ENCODE data around the gene ZNF385B.
"Not testable (repeated sequence)": the region's sequence is repeated elsewhere in the genome, so short reads cannot be mapped to it uniquely, and the experiment has no call there.

Gene ZNF385B

DNA sequence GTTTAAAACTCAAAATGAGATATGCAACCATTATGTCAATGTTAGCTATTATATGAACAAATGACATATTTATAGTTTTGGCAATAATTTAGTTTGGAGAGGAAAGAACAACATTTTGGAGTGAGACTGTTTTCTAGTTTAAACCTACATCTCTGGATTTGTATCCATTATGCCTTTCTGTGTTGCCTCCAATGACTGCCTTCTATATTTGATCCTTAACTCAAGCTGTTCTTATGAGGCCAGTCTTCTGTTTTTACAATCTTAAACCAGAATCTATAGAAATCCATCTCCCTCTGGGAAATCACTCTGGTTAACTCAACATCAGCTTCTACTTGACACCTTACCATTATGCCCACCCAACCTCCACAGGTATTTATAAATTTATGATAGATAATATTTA is 67.5 kb downstream of the ZNF385B start:
- no peak overlapping the region for H3K4me3 ChIP-seq (replicated peaks; ENCODE audit: low read depth, low read length)
- TF ChIP-seq, protein P1, sequence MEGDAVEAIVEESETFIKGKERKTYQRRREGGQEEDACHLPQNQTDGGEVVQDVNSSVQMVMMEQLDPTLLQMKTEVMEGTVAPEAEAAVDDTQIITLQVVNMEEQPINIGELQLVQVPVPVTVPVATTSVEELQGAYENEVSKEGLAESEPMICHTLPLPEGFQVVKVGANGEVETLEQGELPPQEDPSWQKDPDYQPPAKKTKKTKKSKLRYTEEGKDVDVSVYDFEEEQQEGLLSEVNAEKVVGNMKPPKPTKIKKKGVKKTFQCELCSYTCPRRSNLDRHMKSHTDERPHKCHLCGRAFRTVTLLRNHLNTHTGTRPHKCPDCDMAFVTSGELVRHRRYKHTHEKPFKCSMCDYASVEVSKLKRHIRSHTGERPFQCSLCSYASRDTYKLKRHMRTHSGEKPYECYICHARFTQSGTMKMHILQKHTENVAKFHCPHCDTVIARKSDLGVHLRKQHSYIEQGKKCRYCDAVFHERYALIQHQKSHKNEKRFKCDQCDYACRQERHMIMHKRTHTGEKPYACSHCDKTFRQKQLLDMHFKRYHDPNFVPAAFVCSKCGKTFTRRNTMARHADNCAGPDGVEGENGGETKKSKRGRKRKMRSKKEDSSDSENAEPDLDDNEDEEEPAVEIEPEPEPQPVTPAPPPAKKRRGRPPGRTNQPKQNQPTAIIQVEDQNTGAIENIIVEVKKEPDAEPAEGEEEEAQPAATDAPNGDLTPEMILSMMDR (IDR thresholded peaks at IDR 0.05; ENCODE audit: low read length, missing control alignments), result no peak
- DNase-seq (ENCODE audit: low read depth), result no peak

GRCh38 chr2:179793238-179793637 is 68.2 kb downstream of the ZNF385B start:
- TF ChIP-seq, protein P1 (IDR thresholded peaks at IDR 0.05; ENCODE audit: low read length, missing control alignments), result no peak
- no peak for DNase-seq (ENCODE audit: low read depth)
- H3K4me3 ChIP-seq (replicated peaks; ENCODE audit: low read depth, low read length), result no peak overlapping the region

DNA sequence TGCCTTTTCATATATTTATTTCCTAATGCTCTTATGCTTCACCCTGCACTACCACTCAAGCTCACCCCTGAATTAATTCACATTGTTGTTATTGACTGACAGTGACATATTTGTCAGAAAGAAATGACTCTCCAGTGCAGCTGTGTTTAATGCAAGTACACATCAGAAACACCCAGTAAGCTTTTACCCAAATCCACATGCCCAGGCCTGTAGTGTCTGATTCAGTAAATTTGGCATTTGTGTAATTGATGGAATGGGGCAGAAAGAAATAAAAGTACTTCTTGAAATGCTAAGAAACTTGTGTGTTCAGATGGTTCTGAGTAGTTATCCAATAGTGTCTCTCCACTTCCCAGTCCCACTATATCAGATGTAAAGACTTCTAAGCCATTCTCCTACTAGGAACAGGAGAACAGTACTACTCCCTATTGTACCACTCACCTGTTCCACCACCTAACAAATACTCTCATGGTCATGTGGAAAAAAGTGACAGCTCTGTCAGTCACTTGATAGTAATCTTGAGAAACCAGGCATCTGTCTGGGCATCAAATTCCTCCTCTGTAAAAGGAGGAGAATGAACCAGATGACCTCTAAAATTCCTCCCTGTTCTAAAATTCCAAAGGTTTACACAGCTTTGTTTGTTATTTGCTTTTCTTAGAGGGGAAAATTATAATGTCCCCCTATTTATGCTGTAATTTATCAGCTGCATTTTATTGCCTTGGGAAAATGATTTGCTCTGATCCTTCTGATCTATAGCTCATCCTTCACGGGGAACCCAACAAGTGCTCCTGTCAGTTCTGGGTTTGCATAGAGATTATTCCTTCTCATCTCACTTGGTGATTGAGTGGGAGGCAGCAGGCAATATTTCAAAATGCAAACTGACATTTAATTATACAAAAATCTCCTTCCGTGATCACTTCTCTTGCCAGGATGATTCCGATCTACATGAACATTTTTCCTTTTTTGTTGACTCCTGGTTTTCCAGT is 70.9 kb downstream of the ZNF385B start:
- H3K4me3 ChIP-seq (replicated peaks; ENCODE audit: low read depth, low read length), result no peak overlapping the region
- no peak for DNase-seq (ENCODE audit: low read depth)
- TF ChIP-seq, protein P1 (IDR thresholded peaks at IDR 0.05; ENCODE audit: low read length, missing control alignments), result no peak

DNA sequence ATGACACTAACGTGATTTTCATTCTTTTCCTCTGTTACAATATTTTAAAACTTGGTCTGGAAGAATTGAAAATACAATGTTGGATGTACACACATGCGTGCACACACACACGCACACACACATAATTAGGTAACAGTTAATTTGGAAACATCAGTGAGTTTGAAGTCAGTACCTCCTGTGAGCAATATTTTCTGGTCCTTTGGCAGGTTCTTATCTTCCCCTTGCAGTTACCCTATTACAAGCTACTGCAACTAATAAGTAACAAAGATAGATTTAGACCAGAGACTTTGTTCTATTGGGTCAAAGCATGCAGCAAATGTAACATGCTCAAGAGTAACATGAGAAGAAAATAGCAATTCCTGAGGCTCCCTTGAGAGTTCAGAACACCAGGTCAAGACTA is 73.3 kb downstream of the ZNF385B start:
- TF ChIP-seq, protein P1 (IDR thresholded peaks at IDR 0.05; ENCODE audit: low read length, missing control alignments), result no peak
- no peak for DNase-seq (ENCODE audit: low read depth)
- H3K4me3 ChIP-seq (replicated peaks; ENCODE audit: low read depth, low read length), result no peak overlapping the region

GRCh38 chr2:179787601-179788000 is 73.8 kb downstream of the ZNF385B start:
- DNase-seq (ENCODE audit: low read depth), result no peak
- no peak overlapping the region for H3K4me3 ChIP-seq (replicated peaks; ENCODE audit: low read depth, low read length)
- TF ChIP-seq, protein P1 (IDR thresholded peaks at IDR 0.05; ENCODE audit: low read length, missing control alignments), result no peak

- no peak for DNase-seq (ENCODE audit: low read depth)
- TF ChIP-seq, protein P1 (IDR thresholded peaks at IDR 0.05; ENCODE audit: low read length, missing control alignments), result no peak
- no peak overlapping the region for H3K4me3 ChIP-seq (replicated peaks; ENCODE audit: low read depth, low read length)
Observed at GRCh38 chr2:179785902-179786301, 75.5 kb downstream of the ZNF385B start.

DNA sequence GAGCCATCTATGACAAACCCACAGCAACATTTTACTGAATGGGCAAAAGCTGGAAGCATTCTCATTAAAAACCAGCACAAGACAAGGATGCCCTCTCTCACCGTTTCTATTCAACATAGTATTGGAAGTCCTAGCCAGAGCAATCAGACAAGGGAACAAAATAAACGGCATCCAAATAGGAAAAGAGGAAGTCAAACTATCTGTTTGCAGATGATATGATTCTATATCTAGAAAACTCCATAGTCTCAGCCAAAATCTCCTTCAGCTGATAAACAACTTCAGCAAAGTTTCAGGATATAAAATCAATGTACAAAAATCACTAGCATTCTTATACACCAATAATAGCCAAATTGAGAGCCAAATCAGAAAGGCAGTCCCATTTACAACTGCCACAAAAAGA is 79.1 kb downstream of the ZNF385B start:
- DNase-seq (ENCODE audit: low read depth); H3K4me3 ChIP-seq (replicated peaks; ENCODE audit: low read depth, low read length): not testable (repeated sequence)

Data from fibroblast of pulmonary artery (primary cell).